RWPE2 (cell line): ENCODE results near the gene PHTF2.
"Not testable (repeated sequence)": the region's sequence is repeated elsewhere in the genome, so short reads cannot be mapped to it uniquely, and the experiment has no call there.

Source experiments
- ATAC-seq: fragments of 200-7000 bp; cut with Tn5 transposase; 3 replicates; pipeline ENCODE4 v1.9.1; 2021; ENCODE audit warnings: low read depth
- DNase-seq: peaks from one replicate; pipeline ENCODE4 v3.0.0-alpha.2; 2020; ENCODE audit warnings: low spot score
- H3K27ac ChIP-seq: fragments of 450-650 bp; 2 replicates; pipeline ENCODE4 v1.5.1; 2017; ENCODE audit warnings: mild to moderate bottlenecking; ENCODE audit not compliant: poor library complexity, severe bottlenecking
- H3K27me3 ChIP-seq: fragments of 250-450 bp; sonication (Bioruptor Pico); 2 replicates; pipeline ENCODE4 v1.5.1; 2021; ENCODE audit warnings: mild to moderate bottlenecking, moderate library complexity; ENCODE audit not compliant: insufficient read depth, poor library complexity, severe bottlenecking
- H3K36me3 ChIP-seq: fragments of 250-450 bp; sonication (Bioruptor Pico); 2 replicates; pipeline ENCODE4 v1.5.1; 2020; ENCODE audit warnings: low read depth, mild to moderate bottlenecking, moderate library complexity
- H3K4me1 ChIP-seq: fragments of 250-450 bp; sonication (Bioruptor Pico); 2 replicates; pipeline ENCODE4 v1.5.1; 2021; ENCODE audit warnings: mild to moderate bottlenecking, moderate library complexity; ENCODE audit not compliant: insufficient read depth, poor library complexity, severe bottlenecking
- H3K4me3 ChIP-seq: fragments of 250-450 bp; sonication (Bioruptor Pico); 2 replicates; pipeline ENCODE4 v1.5.1; 2021; ENCODE audit warnings: mild to moderate bottlenecking, moderate library complexity; ENCODE audit not compliant: severe bottlenecking
- H3K9me3 ChIP-seq: fragments of 250-450 bp; sonication (Bioruptor Pico); 2 replicates; pipeline ENCODE4 v1.5.1; 2021; ENCODE audit warnings: mild to moderate bottlenecking, moderate library complexity; ENCODE audit not compliant: severe bottlenecking
- CTCF ChIP-seq: fragments of 450-650 bp; IDR thresholded peaks from one replicate; pipeline ENCODE4 v1.5.1; 2017; ENCODE audit warnings: mild to moderate bottlenecking, moderate library complexity; ENCODE audit not compliant: poor library complexity, severe bottlenecking

Gene PHTF2

GRCh38 chr7:77783111-77783510 is 15.5 kb upstream of the PHTF2 start:
- no peak for TF ChIP-seq CTCF
- H3K27ac ChIP-seq = no peak overlapping the region
- DNase-seq (no peak), ATAC-seq (no peak)
- no peak overlapping the region for H3K4me3 ChIP-seq
- no peaks in the 10 kb centered on the region for H3K27me3 ChIP-seq
- H3K9me3 ChIP-seq = no peaks in the 10 kb centered on the region
- H3K36me3 ChIP-seq = peaks cover 26% of the 10 kb centered on the region
- no peaks in the 10 kb centered on the region for H3K4me1 ChIP-seq

DNA sequence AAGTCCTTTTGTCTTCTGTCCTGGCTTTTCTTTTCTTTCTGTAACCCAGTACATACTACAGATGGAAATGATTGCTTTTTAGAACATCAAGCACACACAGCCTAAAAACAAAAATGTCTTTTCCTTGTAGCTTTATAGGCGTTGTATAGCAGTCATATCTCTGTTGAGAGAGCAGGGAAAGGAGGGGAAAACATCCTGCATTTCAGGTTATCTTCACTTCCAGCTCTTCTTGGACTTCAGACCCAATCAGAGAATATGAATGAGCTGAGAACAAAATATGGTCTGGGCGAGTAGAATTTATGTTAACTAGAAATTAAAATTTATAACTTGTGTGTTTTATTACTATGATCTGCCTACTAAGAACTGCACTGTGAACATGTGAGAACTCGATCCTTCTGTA is 15.0 kb upstream of the PHTF2 start:
- H3K4me3 ChIP-seq = no peak overlapping the region
- H3K27me3 ChIP-seq = no peaks in the 10 kb centered on the region
- TF ChIP-seq CTCF = no peak
- DNase-seq (no peak), ATAC-seq (no peak)
- peaks cover 25% of the 10 kb centered on the region for H3K36me3 ChIP-seq
- H3K9me3 ChIP-seq = no peaks in the 10 kb centered on the region
- H3K27ac ChIP-seq = no peak overlapping the region
- H3K4me1 ChIP-seq = no peaks in the 10 kb centered on the region

GRCh38 chr7:77784426-77784825 is 14.1 kb upstream of the PHTF2 start:
- not testable (repeated sequence) for ATAC-seq, H3K4me3 ChIP-seq, H3K27me3 ChIP-seq, H3K4me1 ChIP-seq, H3K9me3 ChIP-seq, DNase-seq, H3K27ac ChIP-seq
- peaks cover 19% of the 10 kb centered on the region for H3K36me3 ChIP-seq

- Histone ChIP-seq H3K36me3 (0 out of 2 replicates have a peak, but pooled peaks cover 7% of the 10 kb centered on the region), H3K9me3 (no peaks in the 10 kb centered on the region), H3K27me3 (no peaks in the 10 kb centered on the region), H3K4me3 (no peak overlapping the region), H3K4me1 (no peaks in the 10 kb centered on the region), H3K27ac (no peak overlapping the region)
- DNase-seq = no peak
- no peak for ATAC-seq
- TF ChIP-seq CTCF = no peak
These were observed 12.6 kb upstream of the PHTF2 start for GRCh38 chr7:77786018-77786417.

DNA sequence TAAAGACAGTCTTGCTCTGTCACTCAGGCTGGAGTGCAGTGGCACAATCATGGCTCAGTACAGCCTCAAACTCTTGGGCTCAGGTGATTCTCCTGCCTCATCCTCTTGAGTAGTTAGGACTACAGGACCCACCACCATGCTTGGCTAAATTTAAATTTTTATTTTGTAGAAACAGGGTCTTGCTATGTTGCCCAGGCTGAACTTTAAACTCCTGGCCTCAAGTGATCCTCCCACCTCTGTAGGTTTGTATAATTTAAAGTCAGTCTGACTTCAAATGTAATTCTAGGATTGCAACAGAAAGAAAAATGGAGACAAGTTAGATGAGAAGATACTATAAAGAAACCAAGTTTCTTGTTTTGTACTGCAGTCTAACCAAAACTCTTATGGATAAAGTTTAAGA is 11.8 kb upstream of the PHTF2 start:
- TF ChIP-seq CTCF = no peak
- no peak for ATAC-seq
- no peaks in the 10 kb centered on the region for H3K4me1 ChIP-seq
- H3K27me3 ChIP-seq = no peaks in the 10 kb centered on the region
- H3K4me3 ChIP-seq = no peak overlapping the region
- H3K9me3 ChIP-seq = no peaks in the 10 kb centered on the region
- H3K36me3 ChIP-seq = 0 out of 2 replicates have a peak, but pooled peaks cover 7% of the 10 kb centered on the region
- no peak for DNase-seq
- no peak overlapping the region for H3K27ac ChIP-seq
